Transverse colon (tissue), 4 donors: ENCODE measurements around the gene SNRNP48.

ENCODE experiments used
- CTCF ChIP-seq, 5 experiments: fragments of 200-600 bp in 3 of 5; fragments of 450-650 bp in 2 of 5; sonication (generic) in 3 of 5; IDR thresholded peaks; 1 replicate in 2 of 5; 2 replicates in 3 of 5; pipeline ENCODE4 v1.5.1; 2016 to 2017; ENCODE audit warnings: antibody characterized with exemption in 5 of 5, inconsistent platforms in 3 of 5, mild to moderate bottlenecking in 2 of 5, moderate library complexity in 1 of 5
- EP300 ChIP-seq: sonication (generic); formaldehyde crosslinking; IDR thresholded peaks from one replicate; pipeline ENCODE4 v1.6.1; 2017; ENCODE audit warnings: antibody characterized with exemption, low read depth
- POLR2A ChIP-seq: fragments of 450-650 bp; IDR thresholded peaks from one replicate; pipeline ENCODE4 v1.6.1; 2016; ENCODE audit warnings: antibody characterized with exemption, mild to moderate bottlenecking, moderate library complexity
- POLR2AphosphoS5 ChIP-seq, 3 donors: sonication (generic); formaldehyde crosslinking; IDR thresholded peaks; one replicate each; pipeline ENCODE4 v1.6.1; 2016; ENCODE audit warnings: antibody characterized with exemption in 3 of 3

- TF ChIP-seq CTCF (IDR thresholded peaks at IDR 0.05) (no peak), POLR2A (no peak), EP300 (no peak), POLR2AphosphoS5 (IDR thresholded peaks at IDR 0.05) (no peak)
Observed at GRCh38 chr6:7661364-7661763, 71.4 kb downstream of the SNRNP48 start.
